HepG2 (cell line): Measurements from ENCODE around the gene TBX6. TPM values are rescaled to one million over a fixed set of nuclear protein-coding genes. Genes with fewer than 3 reads are reported as not detected.
A peak's percentile ranks its signal among the peaks of the same experiment; 100 is the strongest.

Source experiments
- ATAC-seq: fragments of 200-7000 bp; cut with Tn5 transposase; 3 replicates; pipeline ENCODE4 v1.9.1; 2020; ENCODE audit warnings: mild to moderate bottlenecking, moderate library complexity
- BruUV-seq: library from RNA; stranded (reverse); fragments of 400-500 nt; replicated peaks from 2 replicates; lab custom pipeline; 2021; lab: Mats Ljungman, UMichigan
- CTCF ChIA-PET: fragments of 300-600 bp; formaldehyde crosslinking; extraction: SDS; loops from one replicate; lab custom pipeline; 2021; ENCODE audit warnings: low total read pairs, inconsistent platforms, low intra/inter-chr PET ratio; lab: Yijun Ruan, JAX
- POLR2A ChIA-PET: fragments of 350-600 bp; sonication (Branson Sonifier 250); formaldehyde crosslinking; loops from one replicate; lab custom pipeline; 2020; ENCODE audit warnings: antibody characterized with exemption, inconsistent platforms; lab: Yijun Ruan, JAX
- DNase-seq: peaks from one replicate; pipeline ENCODE4 v3.0.0-alpha.2; 2015; ENCODE audit warnings: low spot score
- FAIRE-seq: peaks from 3 replicates; lab custom pipeline; 2011; peaks lifted over from hg19 to GRCh38; lab: Jason Lieb, UNC
- H2AFZ ChIP-seq: one replicate; pipeline ENCODE4 v1.6.1; 2011; ENCODE audit warnings: low read length, inconsistent platforms
- H3K27ac ChIP-seq: fragments of 300-600 bp; 3 replicates; pipeline ENCODE4 v1.8.0; 2011; ENCODE audit warnings: mixed run types, mild to moderate bottlenecking, mixed read lengths, low read length, inconsistent platforms; ENCODE audit not compliant: insufficient read depth; ENCODE audit errors: extremely low read length
- H3K27me3 ChIP-seq, 2 experiments: fragments of 200-600 bp in 1 of 2; 2 replicates in 1 of 2; 3 replicates in 1 of 2; pipeline versions ENCODE4 v1.6.0 to v1.8.0; 2011; ENCODE audit warnings: low read length in 2 of 2, mild to moderate bottlenecking in 2 of 2, moderate library complexity in 2 of 2, inconsistent platforms in 1 of 2; ENCODE audit not compliant: insufficient read depth in 2 of 2, control insufficient read depth in 1 of 2
- H3K36me3 ChIP-seq, 2 experiments: fragments of 200-600 bp in 1 of 2; replicated peaks in 1 of 2; 2 replicates in 1 of 2; 3 replicates in 1 of 2; pipeline versions ENCODE4 v1.5.1 to v1.8.0; 2011; ENCODE audit warnings: low read length in 2 of 2, inconsistent platforms in 1 of 2; ENCODE audit not compliant: insufficient read depth in 2 of 2, control insufficient read depth in 1 of 2
- H3K4me1 ChIP-seq: 2 replicates; pipeline ENCODE4 v1.5.1; 2012; ENCODE audit warnings: low read length, inconsistent platforms; ENCODE audit not compliant: insufficient read depth
- H3K4me2 ChIP-seq: 2 replicates; pipeline ENCODE4 v1.6.0; 2011; ENCODE audit warnings: low read depth, low read length, inconsistent platforms
- H3K4me3 ChIP-seq, 3 experiments: fragments of 200-600 bp in 1 of 3; sonication (generic), shearing (Covaris generic) in 1 of 3; replicated peaks in 1 of 3; 2 replicates each; pipeline ENCODE4 v1.5.1; 2011 to 2016; ENCODE audit warnings: low read length in 3 of 3, inconsistent platforms in 2 of 3, low read depth in 2 of 3, mild to moderate bottlenecking in 2 of 3, control low read depth in 1 of 3, mixed read lengths in 1 of 3; ENCODE audit not compliant: insufficient read depth in 1 of 3
- H3K79me2 ChIP-seq: one replicate; pipeline ENCODE4 v1.6.1; 2011; ENCODE audit warnings: low read length, inconsistent platforms; ENCODE audit not compliant: insufficient read depth
- H3K9ac ChIP-seq: 2 replicates; pipeline ENCODE4 v1.6.0; 2011; ENCODE audit warnings: mild to moderate bottlenecking, low read depth, low read length, inconsistent platforms; ENCODE audit not compliant: insufficient read depth
- H3K9me3 ChIP-seq: 2 replicates; pipeline ENCODE4 v1.5.1; 2012; ENCODE audit warnings: mild to moderate bottlenecking, low read length
- H4K20me1 ChIP-seq: 2 replicates; pipeline ENCODE4 v1.6.0; 2011; ENCODE audit warnings: inconsistent platforms, mild to moderate bottlenecking, low read length, moderate library complexity; ENCODE audit not compliant: insufficient read depth
- CBX5 ChIP-seq: sonication (generic); formaldehyde crosslinking; IDR thresholded peaks from 2 replicates; pipeline ENCODE4 v1.4.0; 2020; ENCODE audit warnings: missing genetic modification reagents, borderline replicate concordance
- CTCF ChIP-seq: sonication (generic); formaldehyde crosslinking; IDR thresholded peaks from 2 replicates; pipeline ENCODE4 v1.5.0; 2020; ENCODE audit warnings: mild to moderate bottlenecking, missing genetic modification reagents, moderate library complexity
- HOXD1 ChIP-seq: sonication (generic); formaldehyde crosslinking; IDR thresholded peaks from 2 replicates; pipeline ENCODE4 v1.5.0; 2020; ENCODE audit warnings: missing genetic modification reagents
- JUN ChIP-seq: sonication (generic); formaldehyde crosslinking; IDR thresholded peaks from 2 replicates; pipeline ENCODE4 v1.4.0; 2020; ENCODE audit warnings: mild to moderate bottlenecking, missing genetic modification reagents
- KAT8 ChIP-seq: IDR thresholded peaks from 2 replicates; pipeline ENCODE4 v1.6.1; 2016; ENCODE audit warnings: missing genetic modification reagents, missing compliant biosample characterization
- NFATC3 ChIP-seq: sonication (generic); formaldehyde crosslinking; IDR thresholded peaks from 2 replicates; pipeline ENCODE4 v1.5.1; 2020; ENCODE audit warnings: mild to moderate bottlenecking, missing genetic modification reagents
- NR2F6 ChIP-seq, 2 experiments: IDR thresholded peaks; 2 replicates each; pipeline ENCODE4 v1.6.1; 2016; ENCODE audit warnings: antibody characterized with exemption in 1 of 2, mild to moderate bottlenecking in 1 of 2
- POLR2A ChIP-seq, 2 experiments: IDR thresholded peaks; 2 replicates each; pipeline ENCODE4 v1.6.1; 2011; ENCODE audit warnings: low read depth in 2 of 2, low read length in 2 of 2, mild to moderate bottlenecking in 1 of 2, moderate library complexity in 1 of 2; ENCODE audit not compliant: insufficient read depth in 1 of 2
- RXRA ChIP-seq: sonication (generic); formaldehyde crosslinking; IDR thresholded peaks from 2 replicates; pipeline ENCODE4 v1.5.1; 2020; ENCODE audit warnings: missing genetic modification reagents
- RXRB ChIP-seq: IDR thresholded peaks from 2 replicates; pipeline ENCODE4 v1.6.1; 2016; ENCODE audit warnings: borderline replicate concordance, missing genetic modification reagents, missing compliant biosample characterization
- SAP130 ChIP-seq: IDR thresholded peaks from 2 replicates; pipeline ENCODE4 v1.6.1; 2016; ENCODE audit warnings: low read depth
- SATB2 ChIP-seq: sonication (generic); formaldehyde crosslinking; IDR thresholded peaks from 2 replicates; pipeline ENCODE4 v1.5.0; 2020; ENCODE audit warnings: missing genetic modification reagents
- SOX5 ChIP-seq: IDR thresholded peaks from 2 replicates; pipeline ENCODE4 v1.6.1; 2016; ENCODE audit warnings: borderline replicate concordance
- SP4 ChIP-seq: sonication (generic); formaldehyde crosslinking; IDR thresholded peaks from 2 replicates; pipeline ENCODE4 v1.8.1; 2023; ENCODE audit warnings: mild to moderate bottlenecking, missing genetic modification reagents
- STAT6 ChIP-seq: sonication (generic); formaldehyde crosslinking; IDR thresholded peaks from 2 replicates; pipeline ENCODE4 v1.4.0; 2020; ENCODE audit warnings: missing genetic modification reagents, mild to moderate bottlenecking, borderline replicate concordance
- TFDP1 ChIP-seq: IDR thresholded peaks from 2 replicates; pipeline ENCODE4 v1.6.1; 2016; ENCODE audit warnings: missing compliant biosample characterization, missing genetic modification reagents, borderline replicate concordance
- XRCC5 ChIP-seq: fragments of 200-400 bp; formaldehyde crosslinking; optimal IDR thresholded peaks from 2 replicates; pipeline ENCODE3; 2017; ENCODE audit warnings: mild to moderate bottlenecking, low read length
- YY1 ChIP-seq: IDR thresholded peaks from 2 replicates; pipeline ENCODE4 v1.6.1; 2011; ENCODE audit warnings: low read length, low read depth, moderate library complexity, mild to moderate bottlenecking; ENCODE audit not compliant: insufficient read depth, insufficient replicate concordance
- ZBTB7B ChIP-seq: sonication (generic); formaldehyde crosslinking; IDR thresholded peaks from 2 replicates; pipeline ENCODE4 v1.4.0; 2020; ENCODE audit warnings: missing genetic modification reagents
- ZNF329 ChIP-seq: sonication (generic); formaldehyde crosslinking; IDR thresholded peaks from 2 replicates; pipeline ENCODE4 v1.9.0; 2021; ENCODE audit warnings: low read depth, mild to moderate bottlenecking, missing genetic modification reagents
- WGBS: methylation state at CpG from one replicate; pipeline ENCODE4 v1.1.6; 2017; ENCODE audit warnings: low lambda C conversion rate; 5-methylcytosine and 5-hydroxymethylcytosine counted together
- in situ Hi-C: cut with HindIII; loops from 2 replicates; pipeline ENCODE4 v1.10.0; 2017; ENCODE audit warnings: low pct_unique_long_range_greater_than_20kb; ENCODE audit not compliant: extremely low pct_ligation_motif_present
- intact Hi-C: fragments of 100-400 bp; cut with micrococcal nuclease; formaldehyde crosslinking; loops from one replicate; pipeline ENCODE4 v1.10.0; 2022; ENCODE audit not compliant: unreplicated experiment
- polyA plus RNA-seq, 8 experiments: library from polyadenylated mRNA; depleted of rRNA in 3 of 8; stranded (reverse) in 7 of 8; unstranded in 1 of 8; fragments of >200 nt; fragmentation: Illumina TruSeq in 4 of 8; extraction: Trizol in 4 of 8; gene quantifications; 2 replicates each; pipeline versions ENCODE4 v1.2.1 to v1.2.3, GENCODE V29; 2011 to 2016; ENCODE audit warnings: low read depth in 4 of 8, missing spikeins in 1 of 8, mixed read lengths in 1 of 8; ENCODE audit not compliant: insufficient read depth in 1 of 8
- total RNA-seq, 5 experiments: library from RNA; depleted of rRNA; stranded (reverse); fragments of >200 nt; fragmentation: Illumina TruSeq; extraction: Trizol; gene quantifications; 2 replicates each; pipeline ENCODE4 v1.2.3, GENCODE V29; 2016; ENCODE audit warnings: low read depth in 1 of 5

Gene TBX6
- total and polyA plus RNA-seq, 2 of the 13 experiments (the other 11 are each of a cell fraction or from before 2014, with no cell fraction given), result 0.24 to 0.42 TPM

- H4K20me1 ChIP-seq, result no peaks in the 10 kb centered on the region
- ChIA-PET POLR2A (interaction anchor here (0.6 to 5.6 kb wide), 3 partner anchors 10 to 376 kb away, joined by 3 to 66 read pairs (median 5); partner anchors contain the start of genes ALDOA and QPRT), CTCF (interaction anchor here (1.6 kb wide), 2 partner anchors 13 to 23 kb away, joined by 4 to 6 read pairs; partner anchors contain the start of gene TLCD3B)
- DNase-seq (peak; percentile 62), FAIRE-seq (no peak), ATAC-seq (peak; percentile 93)
- no peaks in the 10 kb centered on the region for H3K9me3 ChIP-seq
- H2AFZ ChIP-seq, result no peak overlapping the region
- H3K79me2 ChIP-seq, result no peaks in the 10 kb centered on the region
- BruUV-seq, result no TSS peak
- H3K27me3 ChIP-seq, result peaks cover 0 to 7% of the 10 kb centered on the region in 2 experiments; a peak in 1 of 5 replicates
- H3K9ac ChIP-seq, result peak overlapping the region; percentile 17; the same call in 1 of the 2 replicates
- in situ Hi-C loops, result no loop called here
- intact Hi-C loops, result no loop called here
- 22% methylated on average over 10 of the region's 10 CpGs for WGBS
- H3K36me3 ChIP-seq, result no peaks in the 10 kb centered on the region
- H3K27ac ChIP-seq, result no peak overlapping the region
- H3K4me2 ChIP-seq, result peak overlapping the region; percentile 44
- H3K4me3 ChIP-seq, result no peak overlapping the region; a peak in 1 of 6 replicates
- peaks cover 26% of the 10 kb centered on the region for H3K4me1 ChIP-seq
- TF ChIP-seq RXRA (peak; percentile 65; the same call in 1 of the 2 replicates), SP4 (CRISPR knock-in tag) (no peak), KAT8 (CRISPR knock-in tag) (peak; percentile 40; the same call in 1 of the 2 replicates), CTCF (peak; percentile 95), CBX5 (0 out of 2 replicates have a peak, but pooled peaks have one; percentile 49), POLR2A (IDR thresholded peaks at IDR 0.05; ENCODE audit: insufficient read depth in 1 of 2, low read depth in 2 of 2, low read length in 2 of 2) (no peak), ZNF329 (CRISPR knock-in tag) (no peak), RXRB (CRISPR knock-in tag) (peak; percentile 57; the same call in 1 of the 2 replicates), STAT6 (CRISPR knock-in tag) (no peak), ZBTB7B (CRISPR knock-in tag) (peak; percentile 36; the same call in 1 of the 2 replicates), SOX5 (0 out of 2 replicates have a peak, but pooled peaks have one; percentile 24), NFATC3 (0 out of 2 replicates have a peak, but pooled peaks have one; percentile 22), JUN (0 out of 2 replicates have a peak, but pooled peaks have one; percentile 48), XRCC5 (peak; percentile 96), TFDP1 (0 out of 2 replicates have a peak, but pooled peaks have one; percentile 28), HOXD1 (peak; percentile 22; the same call in 1 of the 2 replicates), SAP130 (CRISPR knock-in tag) (peak; percentile 72), YY1 (peak; percentile 50), NR2F6 (IDR thresholded peaks at IDR 0.05) (peak; percentile 56; the same call in 1 of the 2 replicates), NR2F6 (CRISPR knock-in tag; IDR thresholded peaks at IDR 0.05) (peak; percentile 81), SATB2 (CRISPR knock-in tag) (no peak)
Measured at GRCh38 chr16:30054959-30055553, 36.7 kb downstream of the TBX6 start.
